GM21528 (cell line): ENCODE measurements around the gene PDLIM7.

ENCODE experiments used
- ATAC-seq: cut with Tn5 transposase; IDR thresholded peaks from one replicate; pipeline ENCODE4 v1.9.1; 2021; ENCODE audit warnings: mild to moderate bottlenecking, moderate library complexity; ENCODE audit not compliant: unreplicated experiment, low FRiP score

The PDLIM7 gene

GRCh38 chr5:177476531-177477233 is 20.7 kb downstream of the PDLIM7 start:
- no peak for ATAC-seq

GRCh38 chr5:177475563-177476427 is 21.6 kb downstream of the PDLIM7 start:
- ATAC-seq = no peak

GRCh38 chr5:177474846-177475562 is 22.4 kb downstream of the PDLIM7 start:
- ATAC-seq = no peak

GRCh38 chr5:177474002-177474476 is 23.4 kb downstream of the PDLIM7 start:
- no peak for ATAC-seq

GRCh38 chr5:177473443-177474001 is 23.9 kb downstream of the PDLIM7 start, which contains the start of gene DBN1:
TSS of gene DBN1 (minus strand) at chr5:177473634. CDS start at chr5:177473521, 113 bp downstream.
- no peak for ATAC-seq

- ATAC-seq = no peak
Observed at GRCh38 chr5:177472460-177473442, 24.7 kb downstream of the PDLIM7 start.

GRCh38 chr5:177471610-177472356 is 25.6 kb downstream of the PDLIM7 start:
- ATAC-seq = no peak

- ATAC-seq = no peak
Observed at GRCh38 chr5:177470759-177471536, 26.5 kb downstream of the PDLIM7 start.

- ATAC-seq = no peak
Observed at GRCh38 chr5:177469750-177470525, 27.5 kb downstream of the PDLIM7 start.

GRCh38 chr5:177468685-177469628 is 28.4 kb downstream of the PDLIM7 start:
- ATAC-seq = no peak

- ATAC-seq = no peak
Observed at GRCh38 chr5:177468329-177468684, 29.1 kb downstream of the PDLIM7 start.

GRCh38 chr5:177467436-177467835 is 30.0 kb downstream of the PDLIM7 start:
- no peak for ATAC-seq

GRCh38 chr5:177466861-177467260 is 30.5 kb downstream of the PDLIM7 start:
- no peak for ATAC-seq

- ATAC-seq = no peak
Observed at GRCh38 chr5:177465044-177465443, 32.4 kb downstream of the PDLIM7 start.

- no peak for ATAC-seq
Observed at GRCh38 chr5:177462021-177462670, 35.3 kb downstream of the PDLIM7 start.
